ENCODE data around the gene USP21. TPM values are rescaled to one million over a fixed set of nuclear protein-coding genes. Genes with fewer than 3 reads are reported as not detected.

USP21 gene
- total and polyA plus RNA-seq, 9 of the 15 experiments (the other 6 are each of a cell fraction or from before 2014, with no cell fraction given): 4.9 to 52.4 (median 21.6) TPM

GRCh38 chr1:161121834-161122233 is 37.5 kb upstream of the USP21 start:
- Histone ChIP-seq H3K9me3 (replicated peaks; ENCODE audit: control insufficient read depth, insufficient read depth, low read depth, low read length) (no peaks in the 10 kb centered on the region), H3K9ac (ENCODE audit: insufficient read depth in 1 of 2, low read depth in 2 of 2, low read length in 2 of 2) (no peak overlapping the region), H2AFZ (ENCODE audit: low read depth, low read length) (no peak overlapping the region), H4K20me1 (replicated peaks; ENCODE audit: control insufficient read depth, insufficient read depth, low read length) (peaks cover 3% of the 10 kb centered on the region; the same call in 1 of the 2 replicates), H3K27ac (ENCODE audit: extremely low read depth, low read depth, low read length) (no peak overlapping the region), H3K4me1 (replicated peaks in 1 of 2; ENCODE audit: control insufficient read depth in 2 of 2, insufficient read depth in 2 of 2, low read length in 2 of 2) (peaks cover 18 to 25% of the 10 kb centered on the region in 2 experiments), H3K36me3 (ENCODE audit: control insufficient read depth, insufficient read depth, low read length) (peaks cover 67% of the 10 kb centered on the region; the same call in 2 of the 3 replicates), H3K79me2 (ENCODE audit: control insufficient read depth, insufficient read depth, low read length) (peaks cover 43% of the 10 kb centered on the region), H3K4me2 (ENCODE audit: insufficient read depth, low read length) (no peak overlapping the region), H3K27me3 (ENCODE audit: control insufficient read depth in 2 of 2, insufficient read depth in 2 of 2, low read length in 2 of 2) (no peaks in the 10 kb centered on the region; a peak in 1 of 5 replicates), H3K4me3 (no peak overlapping the region), H3K9me1 (ENCODE audit: control insufficient read depth, insufficient read depth, low read length) (no peaks in the 10 kb centered on the region)
- intact Hi-C loops (cut with micrococcal nuclease): no loop called here
- WGBS (ENCODE audit: insufficient coverage, low coverage, missing lambda C conversion rate): 94% methylated on average over 4 of the region's 4 CpGs
- DNase-seq (ENCODE audit: extremely low read depth in 1 of 4, low spot score in 3 of 4) (no peak), FAIRE-seq (no peak), ATAC-seq (no peak)
- BruUV-seq (replicated peaks): no TSS peak
- ChIA-PET POLR2A (interaction anchor here (0.6 to 2.5 kb wide), 6 partner anchors 10 to 132 kb away, joined by 3 to 20 read pairs (median 4); partner anchors contain the start of genes DEDD, UFC1 and USF1), CTCF (ENCODE audit: low intra/inter-chr PET ratio) (no interaction called here)
- TF ChIP-seq GABPB2 (CRISPR knock-in tag; conservative IDR thresholded peaks at IDR 0.05) (no peak), TCF15 (CRISPR knock-in tag; IDR thresholded peaks at IDR 0.05) (no peak), ZNF165 (CRISPR knock-in tag; IDR thresholded peaks at IDR 0.05; ENCODE audit: borderline replicate concordance) (no peak), ZKSCAN8 (CRISPR knock-in tag; IDR thresholded peaks at IDR 0.05) (no peak), ZNF57 (CRISPR knock-in tag; IDR thresholded peaks at IDR 0.05) (no peak), CCAR2 (IDR thresholded peaks at IDR 0.05; ENCODE audit: low read depth, low read length) (no peak), ZFP1 (CRISPR knock-in tag; IDR thresholded peaks at IDR 0.05) (no peak), NEUROD1 (IDR thresholded peaks at IDR 0.05; ENCODE audit: borderline replicate concordance, low read depth, low read length, partially characterized antibody) (no peak), MAFG (tag; conservative IDR thresholded peaks at IDR 0.05) (no peak), ZNF511 (CRISPR knock-in tag; IDR thresholded peaks at IDR 0.05) (no peak), PHTF2 (CRISPR knock-in tag; IDR thresholded peaks at IDR 0.05) (no peak), ZNF644 (tag; IDR thresholded peaks at IDR 0.05; ENCODE audit: low read depth) (no peak), MCM2 (IDR thresholded peaks at IDR 0.05; ENCODE audit: low read depth) (no peak), PCBP1 (IDR thresholded peaks at IDR 0.05; ENCODE audit: low read depth, low read length, poor library complexity, severe bottlenecking) (no peak), DNMT1 (IDR thresholded peaks at IDR 0.05) (no peak), RBM25 (IDR thresholded peaks at IDR 0.05; ENCODE audit: low read depth, low read length, severe bottlenecking) (no peak), ARID1B (IDR thresholded peaks at IDR 0.05) (no peak), MAFF (IDR thresholded peaks at IDR 0.05; ENCODE audit: low read length) (no peak), HNRNPUL1 (IDR thresholded peaks at IDR 0.05; ENCODE audit: low read length) (no peak), RFX7 (CRISPR knock-in tag; IDR thresholded peaks at IDR 0.05) (no peak)
- in situ Hi-C loops (cut with MboI): no loop called here
